CD4-positive, alpha-beta T cell (primary cell): ENCODE data around the gene CHMP2B. TPM values are rescaled to one million over a fixed set of nuclear protein-coding genes. Genes with fewer than 3 reads are reported as not detected.
"Not testable (repeated sequence)": the region's sequence is repeated elsewhere in the genome, so short reads cannot be mapped to it uniquely, and the experiment has no call there.

ENCODE experiments used
- ATAC-seq: fragments of 200-7000 bp; cut with Tn5 transposase; one replicate; pipeline ENCODE4 v1.10.0; 2022; ENCODE audit warnings: mild to moderate bottlenecking; ENCODE audit not compliant: poor library complexity
- CTCF ChIA-PET: fragments of 350-600 bp; sonication (Branson Sonifier 250); formaldehyde crosslinking; loops from one replicate; lab custom pipeline; 2021; ENCODE audit warnings: antibody characterized with exemption, inconsistent platforms; lab: Charles Lee
- POLR2A ChIA-PET: fragments of 350-600 bp; sonication (Branson Sonifier 250); formaldehyde crosslinking; loops from one replicate; lab custom pipeline; 2021; ENCODE audit warnings: antibody characterized with exemption, inconsistent platforms; lab: Charles Lee
- DNase-seq, 14 experiments: peaks; one replicate each; pipeline ENCODE4 v3.0.0-alpha.2; 2013 to 2020; ENCODE audit warnings: mixed read lengths in 2 of 14
- H3K27ac ChIP-seq, 2 donors: one replicate each; pipeline versions ENCODE4 v1.5.1 to v1.7.0; 2013; ENCODE audit warnings: low read length in 2 of 2, low read depth in 1 of 2, mild to moderate bottlenecking in 1 of 2
- H3K27me3 ChIP-seq, 2 experiments: 1 replicate in 1 of 2; 2 replicates in 1 of 2; pipeline versions ENCODE4 v1.6.1 to v1.7.0; 2013; ENCODE audit warnings: low read length in 2 of 2, control low read depth in 1 of 2, mild to moderate bottlenecking in 1 of 2, moderate library complexity in 1 of 2; ENCODE audit not compliant: insufficient read depth in 2 of 2, control insufficient read depth in 1 of 2
- H3K36me3 ChIP-seq: one replicate; pipeline ENCODE4 v1.6.1; 2013; ENCODE audit warnings: low read length, control low read depth; ENCODE audit not compliant: insufficient read depth
- H3K4me1 ChIP-seq: one replicate; pipeline ENCODE4 v1.6.1; 2013; ENCODE audit warnings: low read length, control low read depth; ENCODE audit not compliant: insufficient read depth
- H3K4me3 ChIP-seq: one replicate; pipeline ENCODE4 v1.5.1; 2013; ENCODE audit warnings: mild to moderate bottlenecking, low read length, moderate library complexity
- H3K9me3 ChIP-seq, 2 experiments: 1 replicate in 1 of 2; 2 replicates in 1 of 2; pipeline versions ENCODE4 v1.6.1 to v1.7.0; 2013; ENCODE audit warnings: low read length in 2 of 2, mild to moderate bottlenecking in 2 of 2, control low read depth in 1 of 2, moderate library complexity in 1 of 2; ENCODE audit not compliant: control insufficient read depth in 1 of 2, insufficient read depth in 1 of 2
- H3K27ac Mint-ChIP-seq: one replicate; pipeline ENCODE4 v1.8.0; 2020; ENCODE audit warnings: mixed read lengths
- H3K27me3 Mint-ChIP-seq: one replicate; pipeline ENCODE4 v1.8.0; 2021; ENCODE audit warnings: mixed read lengths
- H3K36me3 Mint-ChIP-seq: one replicate; pipeline ENCODE4 v1.8.0; 2021; ENCODE audit warnings: low read depth, mixed read lengths
- H3K4me1 Mint-ChIP-seq: one replicate; pipeline ENCODE4 v1.8.0; 2021; ENCODE audit warnings: low read depth, mixed read lengths
- H3K4me3 Mint-ChIP-seq: one replicate; pipeline ENCODE4 v1.8.0; 2020; ENCODE audit warnings: mild to moderate bottlenecking, mixed read lengths
- H3K9me3 Mint-ChIP-seq: one replicate; pipeline ENCODE4 v1.8.0; 2020; ENCODE audit warnings: mixed read lengths
- CTCF ChIP-seq: fragments of 200-600 bp; IDR thresholded peaks from one replicate; pipeline ENCODE4 v1.8.0; 2022; ENCODE audit warnings: antibody characterized with exemption, mild to moderate bottlenecking
- intact Hi-C, 2 experiments: fragments of 100-400 bp; cut with DNase I in 1 of 2; cut with micrococcal nuclease in 1 of 2; formaldehyde crosslinking; loops; one replicate each; pipeline versions ENCODE4 v1.15.1 to v1.9.0; 2023 to 2025; cut with DNase I, micrococcal nuclease
- total RNA-seq, 174 experiments: library from RNA in 2 of 174; stranded (reverse) in 2 of 174; gene quantifications; one replicate each; pipeline ENCODE4 v1.2.3 and lab custom pipeline; 2021 to 2026

CHMP2B gene
- total RNA-seq, 2 experiments from 2014 or later = 24.7 to 31.5 TPM

DNA sequence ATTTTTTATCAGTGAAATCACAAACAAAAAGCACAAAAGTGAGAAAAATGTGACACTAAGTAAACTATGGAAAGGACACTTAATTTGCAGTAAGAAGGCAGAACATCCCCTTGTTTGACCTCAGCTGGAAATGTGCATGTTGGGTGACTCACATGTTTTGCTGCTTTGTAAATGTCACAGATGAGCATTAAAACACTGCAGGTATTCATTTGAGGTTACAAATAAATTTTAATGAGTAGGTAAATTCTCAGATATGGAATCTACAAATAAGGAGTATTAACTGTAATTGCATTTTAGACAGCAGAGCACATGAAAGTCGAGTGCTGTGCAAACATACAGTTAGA, 20.3 kb downstream of the CHMP2B start:
- peaks cover 92% of the 10 kb centered on the region for H3K36me3 Mint-ChIP-seq
- CTCF ChIA-PET = no interaction called here

DNA sequence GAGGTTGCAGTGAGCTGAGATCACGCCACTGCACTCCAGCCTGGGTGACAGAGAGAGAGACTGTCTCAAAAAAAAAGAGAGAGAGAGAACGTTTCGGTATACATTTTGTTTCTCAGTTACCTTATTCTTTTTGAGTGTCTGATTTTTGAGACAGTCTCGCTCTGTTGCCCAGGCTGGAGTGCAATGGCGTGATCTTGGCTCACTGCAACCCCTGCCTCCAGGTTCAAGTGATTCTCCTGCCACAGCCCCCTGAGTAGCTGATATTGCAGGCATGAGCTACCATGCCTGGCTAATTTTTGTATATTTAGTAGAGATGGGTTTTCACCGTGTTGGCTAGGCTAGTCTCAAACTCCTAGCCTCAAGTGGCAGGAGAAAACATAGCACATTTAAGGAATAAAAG, 21.1 kb downstream of the CHMP2B start:
- H3K4me1 ChIP-seq, H3K27ac Mint-ChIP-seq, H3K27me3 ChIP-seq, H3K27ac ChIP-seq, DNase-seq, intact Hi-C loops, ATAC-seq, H3K9me3 ChIP-seq, H3K9me3 Mint-ChIP-seq, POLR2A ChIA-PET, H3K4me3 ChIP-seq, H3K4me3 Mint-ChIP-seq, H3K27me3 Mint-ChIP-seq: not testable (repeated sequence)
- H3K4me1 Mint-ChIP-seq = peaks cover 16% of the 10 kb centered on the region
- CTCF ChIA-PET = interaction anchor here (1.1 kb wide), 1 partner anchor 12 kb away, joined by 4 read pairs; no protein-coding TSS in a partner anchor
- peaks cover 90% of the 10 kb centered on the region for H3K36me3 Mint-ChIP-seq
- H3K36me3 ChIP-seq = peaks cover 38% of the 10 kb centered on the region

More for the DNA sequence above, 20.3 kb downstream of the CHMP2B start:
- no peak overlapping the region for H3K27ac Mint-ChIP-seq
- no peaks in the 10 kb centered on the region for H3K9me3 Mint-ChIP-seq
- Histone ChIP-seq H3K36me3 (peaks cover 36% of the 10 kb centered on the region), H3K4me1 (no peaks in the 10 kb centered on the region), H3K27ac (no peak overlapping the region), H3K4me3 (no peak overlapping the region), H3K27me3 (no peaks in the 10 kb centered on the region), H3K9me3 (no peaks in the 10 kb centered on the region)
- H3K4me1 Mint-ChIP-seq = peaks cover 24% of the 10 kb centered on the region
- DNase-seq = no peak
- no peak for ATAC-seq
- TF ChIP-seq CTCF = no peak
- H3K4me3 Mint-ChIP-seq = no peak overlapping the region
- POLR2A ChIA-PET = no interaction called here
- intact Hi-C loops = no loop called here
- H3K27me3 Mint-ChIP-seq = no peaks in the 10 kb centered on the region

DNA sequence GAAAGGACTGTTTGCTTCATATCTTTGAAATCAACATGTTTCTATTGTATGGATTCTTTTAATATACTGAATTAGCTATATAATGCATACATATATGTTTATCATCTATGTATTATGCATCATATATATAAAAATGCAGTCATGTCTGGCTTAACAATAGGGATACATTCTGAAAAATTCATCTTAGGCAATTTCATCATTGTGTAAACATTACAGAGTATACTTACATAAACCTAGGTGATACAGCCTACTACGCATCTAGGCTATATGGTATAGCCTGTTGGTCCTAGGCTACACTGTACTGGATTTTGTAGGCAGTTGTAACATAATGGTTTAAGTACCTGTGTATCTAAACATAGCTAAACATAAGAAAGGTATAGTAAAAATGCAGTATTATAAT, 21.7 kb downstream of the CHMP2B start:
- H3K27ac ChIP-seq = no peak overlapping the region
- CTCF ChIA-PET = interaction anchor here (1.1 kb wide), 1 partner anchor 12 kb away, joined by 4 read pairs; no protein-coding TSS in a partner anchor
- peaks cover 90% of the 10 kb centered on the region for H3K36me3 Mint-ChIP-seq
- H3K4me3 ChIP-seq = no peak overlapping the region
- no peaks in the 10 kb centered on the region for H3K4me1 ChIP-seq
- POLR2A ChIA-PET = no interaction called here
- intact Hi-C loops = no loop called here
- H3K9me3 ChIP-seq = no peaks in the 10 kb centered on the region
- peaks cover 13% of the 10 kb centered on the region for H3K4me1 Mint-ChIP-seq
- H3K4me3 Mint-ChIP-seq = no peak overlapping the region
- H3K36me3 ChIP-seq = peaks cover 43% of the 10 kb centered on the region
- no peak for DNase-seq
- no peaks in the 10 kb centered on the region for H3K9me3 Mint-ChIP-seq
- no peaks in the 10 kb centered on the region for H3K27me3 ChIP-seq
- no peak overlapping the region for H3K27ac Mint-ChIP-seq
- H3K27me3 Mint-ChIP-seq = no peaks in the 10 kb centered on the region
- ATAC-seq = no peak
- no peak for TF ChIP-seq CTCF

GRCh38 chr3:87250009-87250408, 22.9 kb downstream of the CHMP2B start:
- no peak for TF ChIP-seq CTCF
- Mint-ChIP-seq H3K4me1 (peaks cover 8% of the 10 kb centered on the region), H3K4me3 (no peak overlapping the region), H3K9me3 (no peaks in the 10 kb centered on the region), H3K27me3 (no peaks in the 10 kb centered on the region), H3K36me3 (peaks cover 91% of the 10 kb centered on the region), H3K27ac (no peak overlapping the region)
- DNase-seq (no peak), ATAC-seq (no peak)
- no peaks in the 10 kb centered on the region for H3K4me1 ChIP-seq
- ChIA-PET CTCF (interaction anchor here (1.8 kb wide), 1 partner anchor 10 kb away, joined by 4 read pairs; no protein-coding TSS in a partner anchor), POLR2A (no interaction called here)
- no peak overlapping the region for H3K4me3 ChIP-seq
- no peak overlapping the region for H3K27ac ChIP-seq
- no peaks in the 10 kb centered on the region for H3K9me3 ChIP-seq
- H3K27me3 ChIP-seq = no peaks in the 10 kb centered on the region
- intact Hi-C loops = no loop called here
- peaks cover 50% of the 10 kb centered on the region for H3K36me3 ChIP-seq
